ENCODE measurements around the gene SUB1. TPM values are rescaled to one million over a fixed set of nuclear protein-coding genes. Genes with fewer than 3 reads are reported as not detected.
"Not testable (repeated sequence)": the region's sequence is repeated elsewhere in the genome, so short reads cannot be mapped to it uniquely, and the experiment has no call there.

The SUB1 gene
- polyA plus RNA-seq, 1 donor from 2014 or later, result 1,107 TPM

- H3K27me3 ChIP-seq (ENCODE audit: insufficient read depth, low read depth, low read length); H3K36me3 ChIP-seq (ENCODE audit: insufficient read depth, low read length); H2AFZ ChIP-seq (ENCODE audit: low read depth, low read length): not testable (repeated sequence)
These were observed 47.8 kb upstream of the SUB1 start for GRCh38 chr5:32537437-32538029.

GRCh38 chr5:32538031-32538547, 47.3 kb upstream of the SUB1 start:
- H3K36me3 ChIP-seq (ENCODE audit: insufficient read depth, low read length), result no peaks in the 10 kb centered on the region
- TF ChIP-seq MXI1 (conservative IDR thresholded peaks at IDR 0.05; ENCODE audit: poor library complexity, severe bottlenecking) (no peak), EP300 (conservative IDR thresholded peaks at IDR 0.05; ENCODE audit: poor library complexity, severe bottlenecking) (no peak), EZH2 (IDR thresholded peaks at IDR 0.05; ENCODE audit: borderline replicate concordance, insufficient read depth, low read length, poor library complexity, severe bottlenecking) (no peak), REST (IDR thresholded peaks at IDR 0.05; ENCODE audit: borderline replicate concordance) (no peak)
- TF ChIP-seq, protein P1, sequence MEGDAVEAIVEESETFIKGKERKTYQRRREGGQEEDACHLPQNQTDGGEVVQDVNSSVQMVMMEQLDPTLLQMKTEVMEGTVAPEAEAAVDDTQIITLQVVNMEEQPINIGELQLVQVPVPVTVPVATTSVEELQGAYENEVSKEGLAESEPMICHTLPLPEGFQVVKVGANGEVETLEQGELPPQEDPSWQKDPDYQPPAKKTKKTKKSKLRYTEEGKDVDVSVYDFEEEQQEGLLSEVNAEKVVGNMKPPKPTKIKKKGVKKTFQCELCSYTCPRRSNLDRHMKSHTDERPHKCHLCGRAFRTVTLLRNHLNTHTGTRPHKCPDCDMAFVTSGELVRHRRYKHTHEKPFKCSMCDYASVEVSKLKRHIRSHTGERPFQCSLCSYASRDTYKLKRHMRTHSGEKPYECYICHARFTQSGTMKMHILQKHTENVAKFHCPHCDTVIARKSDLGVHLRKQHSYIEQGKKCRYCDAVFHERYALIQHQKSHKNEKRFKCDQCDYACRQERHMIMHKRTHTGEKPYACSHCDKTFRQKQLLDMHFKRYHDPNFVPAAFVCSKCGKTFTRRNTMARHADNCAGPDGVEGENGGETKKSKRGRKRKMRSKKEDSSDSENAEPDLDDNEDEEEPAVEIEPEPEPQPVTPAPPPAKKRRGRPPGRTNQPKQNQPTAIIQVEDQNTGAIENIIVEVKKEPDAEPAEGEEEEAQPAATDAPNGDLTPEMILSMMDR (IDR thresholded peaks at IDR 0.05; ENCODE audit: poor library complexity, severe bottlenecking), result no peak
- H4K20me1 ChIP-seq (ENCODE audit: insufficient read depth), result no peaks in the 10 kb centered on the region
- H3K4me2 ChIP-seq (ENCODE audit: low read length), result no peak overlapping the region
- no peaks in the 10 kb centered on the region for H3K27me3 ChIP-seq (ENCODE audit: insufficient read depth, low read depth, low read length)
- H3K27ac ChIP-seq (ENCODE audit: low read length), result no peak overlapping the region
- H3K9me3 ChIP-seq (ENCODE audit: low read length), result no peaks in the 10 kb centered on the region
- H2AFZ ChIP-seq (ENCODE audit: low read depth, low read length), result no peak overlapping the region
- H3K4me3 ChIP-seq (ENCODE audit: low read length), result no peak overlapping the region
- no peaks in the 10 kb centered on the region for H3F3A ChIP-seq (ENCODE audit: insufficient read depth, low read length, poor library complexity, severe bottlenecking)
- no peaks in the 10 kb centered on the region for H3K9me2 ChIP-seq (ENCODE audit: insufficient read depth, low read length)
- H3K9ac ChIP-seq (ENCODE audit: low read length), result no peak overlapping the region
- no peaks in the 10 kb centered on the region for H3K79me2 ChIP-seq (replicated peaks; ENCODE audit: insufficient read depth, low read length)

More at GRCh38 chr5:32537437-32538029, 47.8 kb upstream of the SUB1 start:
- not testable (repeated sequence) for H3K9me3 ChIP-seq (ENCODE audit: low read length); H3K4me2 ChIP-seq (ENCODE audit: low read length); H3K9ac ChIP-seq (ENCODE audit: low read length); H3K79me2 ChIP-seq (replicated peaks; ENCODE audit: insufficient read depth, low read length); H3K27ac ChIP-seq (ENCODE audit: low read length); H4K20me1 ChIP-seq (ENCODE audit: insufficient read depth); H3K9me2 ChIP-seq (ENCODE audit: insufficient read depth, low read length); H3F3A ChIP-seq (ENCODE audit: insufficient read depth, low read length, poor library complexity, severe bottlenecking); H3K4me3 ChIP-seq (ENCODE audit: low read length)

GRCh38 chr5:32539981-32540845, 45.1 kb upstream of the SUB1 start:
- Histone ChIP-seq H3K27ac (ENCODE audit: low read length) (no peak overlapping the region), H3K4me2 (ENCODE audit: low read length) (no peak overlapping the region), H2AFZ (ENCODE audit: low read depth, low read length) (no peak overlapping the region), H3K9ac (ENCODE audit: low read length) (no peak overlapping the region), H3K9me2 (ENCODE audit: insufficient read depth, low read length) (no peaks in the 10 kb centered on the region), H3K79me2 (replicated peaks; ENCODE audit: insufficient read depth, low read length) (no peaks in the 10 kb centered on the region), H3F3A (ENCODE audit: insufficient read depth, low read length, poor library complexity, severe bottlenecking) (no peaks in the 10 kb centered on the region), H3K36me3 (ENCODE audit: insufficient read depth, low read length) (no peaks in the 10 kb centered on the region), H4K20me1 (ENCODE audit: insufficient read depth) (no peaks in the 10 kb centered on the region), H3K4me3 (ENCODE audit: low read length) (no peak overlapping the region), H3K27me3 (ENCODE audit: insufficient read depth, low read depth, low read length) (no peaks in the 10 kb centered on the region), H3K9me3 (ENCODE audit: low read length) (no peaks in the 10 kb centered on the region)
- TF ChIP-seq SMC3 (conservative IDR thresholded peaks at IDR 0.05; ENCODE audit: poor library complexity), result no peak
- no peak for TF ChIP-seq EP300 (conservative IDR thresholded peaks at IDR 0.05; ENCODE audit: poor library complexity, severe bottlenecking)
- TF ChIP-seq, protein P1 (IDR thresholded peaks at IDR 0.05; ENCODE audit: poor library complexity, severe bottlenecking), result no peak
- no peak for TF ChIP-seq TAF1 (IDR thresholded peaks at IDR 0.05; ENCODE audit: low read depth)
- TF ChIP-seq EZH2 (IDR thresholded peaks at IDR 0.05; ENCODE audit: borderline replicate concordance, insufficient read depth, low read length, poor library complexity, severe bottlenecking), result no peak
- TF ChIP-seq REST (IDR thresholded peaks at IDR 0.05; ENCODE audit: borderline replicate concordance), result no peak
- no peak for TF ChIP-seq POLR2AphosphoS5 (IDR thresholded peaks at IDR 0.05)
